Erythroblast (primary cell): Measurements from ENCODE around the gene IVD.

ENCODE experiments used
- GATA1 ChIP-seq: IDR thresholded peaks from 2 replicates; pipeline ENCODE4 v1.6.1; 2011; ENCODE audit warnings: low read depth, mild to moderate bottlenecking, control low read depth, low read length, moderate library complexity
- POLR2A ChIP-seq: IDR thresholded peaks from 2 replicates; pipeline ENCODE4 v1.6.1; 2011; ENCODE audit warnings: mild to moderate bottlenecking, low read length

- TF ChIP-seq POLR2A = no peak
- no peak for TF ChIP-seq GATA1
Observed at GRCh38 chr15:40428185-40428584, 22.6 kb downstream of the IVD start.
